SK-N-SH treated with all-trans-retinoic acid at 6 μM for 48 hours (cell line): ENCODE measurements around the gene TBX1.

Experiments used
- ATAC-seq: fragments of 200-7000 bp; cut with Tn5 transposase; 3 replicates; pipeline ENCODE4 v1.9.1; 2020; ENCODE audit warnings: mild to moderate bottlenecking, moderate library complexity
- ARNTL ChIP-seq: fragments of 450-650 bp; formaldehyde crosslinking; IDR thresholded peaks from 2 replicates; pipeline ENCODE4 v1.5.0; 2020; ENCODE audit warnings: low read depth, mild to moderate bottlenecking, moderate library complexity, borderline replicate concordance
- BACH2 ChIP-seq: fragments of 250-450 bp; sonication (Bioruptor Pico); IDR thresholded peaks from 2 replicates; pipeline ENCODE4 v1.9.0; 2021; ENCODE audit warnings: mild to moderate bottlenecking, borderline replicate concordance
- ESRRG ChIP-seq: fragments of 250-450 bp; sonication (Bioruptor Pico); IDR thresholded peaks from 2 replicates; pipeline ENCODE4 v1.6.1; 2021; ENCODE audit warnings: mild to moderate bottlenecking
- ISL1 ChIP-seq: fragments of 250-450 bp; sonication (Bioruptor Pico); IDR thresholded peaks from 2 replicates; pipeline ENCODE4 v2.1.2; 2022; ENCODE audit warnings: mild to moderate bottlenecking, moderate library complexity
- OSR1 ChIP-seq: fragments of 250-450 bp; sonication (Bioruptor Pico); IDR thresholded peaks from 2 replicates; pipeline ENCODE4 v1.8.0; 2022; ENCODE audit warnings: moderate library complexity, mild to moderate bottlenecking, inconsistent platforms
- PPARA ChIP-seq: fragments of 250-450 bp; sonication (Bioruptor Pico); IDR thresholded peaks from 2 replicates; pipeline ENCODE4 v1.5.0; 2020; ENCODE audit warnings: mild to moderate bottlenecking, borderline replicate concordance
- RARB ChIP-seq: fragments of 250-450 bp; sonication (Bioruptor Pico); IDR thresholded peaks from 2 replicates; pipeline ENCODE4 v1.8.0; 2021; ENCODE audit warnings: mild to moderate bottlenecking, moderate library complexity
- SNAI2 ChIP-seq: fragments of 250-450 bp; sonication (Bioruptor Pico); IDR thresholded peaks from 2 replicates; pipeline ENCODE4 v1.5.0; 2020; ENCODE audit warnings: mild to moderate bottlenecking, moderate library complexity
- TCF4 ChIP-seq: fragments of 250-450 bp; sonication (Bioruptor Pico); IDR thresholded peaks from 2 replicates; pipeline ENCODE4 v1.8.0; 2021; ENCODE audit warnings: mild to moderate bottlenecking, moderate library complexity, borderline replicate concordance
- TOX ChIP-seq: fragments of 250-450 bp; sonication (Bioruptor Pico); IDR thresholded peaks from 2 replicates; pipeline ENCODE4 v1.8.0; 2021; ENCODE audit warnings: mild to moderate bottlenecking, moderate library complexity, borderline replicate concordance
- ZC3H10 ChIP-seq: fragments of 250-450 bp; sonication (Bioruptor Pico); IDR thresholded peaks from 2 replicates; pipeline ENCODE4 v1.5.1; 2021; ENCODE audit warnings: mild to moderate bottlenecking, moderate library complexity
- ZFP3 ChIP-seq: fragments of 250-450 bp; sonication (Bioruptor Pico); IDR thresholded peaks from 2 replicates; pipeline ENCODE4 v1.5.0; 2020; ENCODE audit warnings: mild to moderate bottlenecking, moderate library complexity
- ZNF565 ChIP-seq: fragments of 450-650 bp; formaldehyde crosslinking; conservative IDR thresholded peaks from 2 replicates; pipeline ENCODE4 v1.5.0; 2020; ENCODE audit warnings: low read depth, mild to moderate bottlenecking, moderate library complexity
- ZNF70 ChIP-seq: fragments of 450-650 bp; formaldehyde crosslinking; IDR thresholded peaks from 2 replicates; pipeline ENCODE4 v1.5.0; 2020; ENCODE audit warnings: mild to moderate bottlenecking, moderate library complexity
- ZNF8 ChIP-seq: fragments of 450-650 bp; formaldehyde crosslinking; IDR thresholded peaks from 2 replicates; pipeline ENCODE4 v1.5.0; 2020; ENCODE audit warnings: mild to moderate bottlenecking, moderate library complexity
- TF ChIP-seq, protein P1 (sequence below): fragments of 250-450 bp; sonication (Bioruptor Pico); IDR thresholded peaks from 2 replicates; pipeline ENCODE4 v1.5.0; 2020; ENCODE audit warnings: mild to moderate bottlenecking, moderate library complexity
- TF ChIP-seq, protein P2 (sequence below): fragments of 250-450 bp; sonication (Bioruptor Pico); IDR thresholded peaks from 2 replicates; pipeline ENCODE4 v1.5.1; 2021; ENCODE audit warnings: mild to moderate bottlenecking, moderate library complexity
- TF ChIP-seq, protein P3 (sequence below): fragments of 250-450 bp; sonication (Bioruptor Pico); IDR thresholded peaks from 2 replicates; pipeline ENCODE4 v1.8.0; 2021; ENCODE audit warnings: low read depth, mild to moderate bottlenecking, moderate library complexity, borderline replicate concordance

Gene TBX1

DNA sequence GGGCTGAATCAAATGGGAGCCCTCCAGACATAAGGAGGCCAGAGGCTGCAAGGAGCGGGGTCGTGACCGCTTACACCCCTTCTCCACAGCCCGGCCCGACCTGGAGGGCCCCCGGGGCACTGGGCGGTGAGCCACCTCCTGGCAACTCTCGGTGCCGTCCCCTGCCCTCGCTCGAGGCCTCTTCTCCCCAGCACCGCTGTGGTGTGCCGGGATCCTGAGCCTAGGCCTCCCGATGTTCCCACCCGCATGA is 37.7 kb upstream of the TBX1 start:
- no peak for ATAC-seq
- TF ChIP-seq, protein P1, sequence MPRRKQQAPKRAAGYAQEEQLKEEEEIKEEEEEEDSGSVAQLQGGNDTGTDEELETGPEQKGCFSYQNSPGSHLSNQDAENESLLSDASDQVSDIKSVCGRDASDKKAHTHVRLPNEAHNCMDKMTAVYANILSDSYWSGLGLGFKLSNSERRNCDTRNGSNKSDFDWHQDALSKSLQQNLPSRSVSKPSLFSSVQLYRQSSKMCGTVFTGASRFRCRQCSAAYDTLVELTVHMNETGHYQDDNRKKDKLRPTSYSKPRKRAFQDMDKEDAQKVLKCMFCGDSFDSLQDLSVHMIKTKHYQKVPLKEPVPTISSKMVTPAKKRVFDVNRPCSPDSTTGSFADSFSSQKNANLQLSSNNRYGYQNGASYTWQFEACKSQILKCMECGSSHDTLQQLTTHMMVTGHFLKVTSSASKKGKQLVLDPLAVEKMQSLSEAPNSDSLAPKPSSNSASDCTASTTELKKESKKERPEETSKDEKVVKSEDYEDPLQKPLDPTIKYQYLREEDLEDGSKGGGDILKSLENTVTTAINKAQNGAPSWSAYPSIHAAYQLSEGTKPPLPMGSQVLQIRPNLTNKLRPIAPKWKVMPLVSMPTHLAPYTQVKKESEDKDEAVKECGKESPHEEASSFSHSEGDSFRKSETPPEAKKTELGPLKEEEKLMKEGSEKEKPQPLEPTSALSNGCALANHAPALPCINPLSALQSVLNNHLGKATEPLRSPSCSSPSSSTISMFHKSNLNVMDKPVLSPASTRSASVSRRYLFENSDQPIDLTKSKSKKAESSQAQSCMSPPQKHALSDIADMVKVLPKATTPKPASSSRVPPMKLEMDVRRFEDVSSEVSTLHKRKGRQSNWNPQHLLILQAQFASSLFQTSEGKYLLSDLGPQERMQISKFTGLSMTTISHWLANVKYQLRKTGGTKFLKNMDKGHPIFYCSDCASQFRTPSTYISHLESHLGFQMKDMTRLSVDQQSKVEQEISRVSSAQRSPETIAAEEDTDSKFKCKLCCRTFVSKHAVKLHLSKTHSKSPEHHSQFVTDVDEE (CRISPR knock-in tag) = no peak
- TF ChIP-seq, protein P2, sequence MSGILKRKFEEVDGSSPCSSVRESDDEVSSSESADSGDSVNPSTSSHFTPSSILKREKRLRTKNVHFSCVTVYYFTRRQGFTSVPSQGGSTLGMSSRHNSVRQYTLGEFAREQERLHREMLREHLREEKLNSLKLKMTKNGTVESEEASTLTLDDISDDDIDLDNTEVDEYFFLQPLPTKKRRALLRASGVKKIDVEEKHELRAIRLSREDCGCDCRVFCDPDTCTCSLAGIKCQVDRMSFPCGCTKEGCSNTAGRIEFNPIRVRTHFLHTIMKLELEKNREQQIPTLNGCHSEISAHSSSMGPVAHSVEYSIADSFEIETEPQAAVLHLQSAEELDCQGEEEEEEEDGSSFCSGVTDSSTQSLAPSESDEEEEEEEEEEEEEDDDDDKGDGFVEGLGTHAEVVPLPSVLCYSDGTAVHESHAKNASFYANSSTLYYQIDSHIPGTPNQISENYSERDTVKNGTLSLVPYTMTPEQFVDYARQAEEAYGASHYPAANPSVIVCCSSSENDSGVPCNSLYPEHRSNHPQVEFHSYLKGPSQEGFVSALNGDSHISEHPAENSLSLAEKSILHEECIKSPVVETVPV = no peak
- no peak for TF ChIP-seq ZFP3 (CRISPR knock-in tag)
- TF ChIP-seq RARB (CRISPR knock-in tag) = no peak
- TF ChIP-seq, all 23 proteins: peak for 0

DNA sequence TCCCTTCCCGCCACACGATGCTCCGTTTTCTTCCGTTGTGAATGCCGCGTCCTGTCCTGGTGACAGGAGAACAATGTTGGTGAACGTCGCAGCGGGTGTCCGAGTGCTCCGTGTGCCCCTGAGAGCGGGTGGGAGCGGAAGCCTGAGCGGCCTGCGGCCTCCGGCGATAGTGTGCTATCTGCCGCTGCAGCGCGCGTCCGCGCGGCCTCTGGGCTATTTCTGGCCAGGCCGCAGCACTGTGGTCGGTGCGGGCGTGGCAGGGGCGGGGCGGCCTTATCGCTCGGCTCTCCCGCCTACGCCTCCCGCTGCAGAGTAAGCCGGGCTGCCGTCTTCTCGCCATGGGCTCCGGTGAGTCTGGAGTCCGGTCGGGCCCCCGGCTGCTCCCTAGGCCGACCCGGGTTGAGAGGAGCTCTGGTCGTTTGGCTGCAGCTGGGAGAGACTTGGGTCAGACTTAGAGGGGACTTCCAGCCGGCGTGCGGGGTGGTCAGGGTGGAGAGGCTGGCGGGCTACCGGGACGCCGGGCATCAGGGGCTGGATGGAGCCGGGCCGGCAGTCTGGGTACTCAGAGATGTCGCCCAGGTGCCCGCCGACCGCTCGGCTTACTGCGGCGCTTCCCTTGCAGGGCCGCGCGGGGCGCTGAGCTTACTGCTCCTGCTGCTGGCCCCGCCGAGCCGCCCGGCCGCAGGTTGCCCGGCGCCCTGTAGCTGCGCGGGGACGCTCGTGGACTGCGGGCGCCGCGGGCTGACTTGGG is 37.2 kb upstream of the TBX1 start, which contains the start of gene GP1BB:
Gene GP1BB (plus strand): TSS at position 308 of the 751 bp plus-strand sequence. CDS start 31 bp downstream, at position 339.
- TF ChIP-seq PPARA (CRISPR knock-in tag) = 0 out of 2 replicates have a peak, but pooled peaks have one; percentile 61
- TF ChIP-seq, protein P1 (CRISPR knock-in tag) = no peak
- TF ChIP-seq, all 23 proteins: peak for 1
- ATAC-seq = no peak

- TF ChIP-seq, protein P1 (CRISPR knock-in tag) = no peak
- TF ChIP-seq SNAI2 (CRISPR knock-in tag) = no peak
- no peak for TF ChIP-seq TCF4
- no peak for TF ChIP-seq ISL1 (CRISPR knock-in tag)
- no peak for TF ChIP-seq ZC3H10 (CRISPR knock-in tag)
- TF ChIP-seq ARNTL (CRISPR knock-in tag) = no peak
- TF ChIP-seq ZNF8 (CRISPR knock-in tag) = no peak
- TF ChIP-seq RARB (CRISPR knock-in tag) = no peak
- no peak for TF ChIP-seq ZNF70 (CRISPR knock-in tag)
- TF ChIP-seq OSR1 = no peak
- no peak for TF ChIP-seq ESRRG (CRISPR knock-in tag)
- no peak for TF ChIP-seq ZNF565 (CRISPR knock-in tag)
- no peak for TF ChIP-seq PPARA (CRISPR knock-in tag)
- TF ChIP-seq, protein P3, sequence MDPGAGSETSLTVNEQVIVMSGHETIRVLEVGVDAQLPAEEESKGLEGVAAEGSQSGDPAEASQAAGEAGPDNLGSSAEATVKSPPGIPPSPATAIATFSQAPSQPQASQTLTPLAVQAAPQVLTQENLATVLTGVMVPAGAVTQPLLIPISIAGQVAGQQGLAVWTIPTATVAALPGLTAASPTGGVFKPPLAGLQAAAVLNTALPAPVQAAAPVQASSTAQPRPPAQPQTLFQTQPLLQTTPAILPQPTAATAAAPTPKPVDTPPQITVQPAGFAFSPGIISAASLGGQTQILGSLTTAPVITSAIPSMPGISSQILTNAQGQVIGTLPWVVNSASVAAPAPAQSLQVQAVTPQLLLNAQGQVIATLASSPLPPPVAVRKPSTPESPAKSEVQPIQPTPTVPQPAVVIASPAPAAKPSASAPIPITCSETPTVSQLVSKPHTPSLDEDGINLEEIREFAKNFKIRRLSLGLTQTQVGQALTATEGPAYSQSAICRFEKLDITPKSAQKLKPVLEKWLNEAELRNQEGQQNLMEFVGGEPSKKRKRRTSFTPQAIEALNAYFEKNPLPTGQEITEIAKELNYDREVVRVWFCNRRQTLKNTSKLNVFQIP = no peak
- TF ChIP-seq TOX (CRISPR knock-in tag) = no peak
- no peak for TF ChIP-seq BACH2
- no peak for ATAC-seq
These were observed 36.4 kb upstream of the TBX1 start for GRCh38 chr22:19723983-19724827.
